Esophagus squamous epithelium (tissue), 5 donors: Measurements from ENCODE around the gene NSD2. TPM values are rescaled to one million over a fixed set of nuclear protein-coding genes. Genes with fewer than 3 reads are reported as not detected.

Experiments
- DNase-seq: peaks from one replicate; lab custom pipeline; 2025; lab: John Stamatoyannopoulos, UW
- H3K27ac ChIP-seq, 4 donors: fragments of 200-600 bp; sonication (generic); one replicate each; pipeline ENCODE4 v1.5.1; 2016 to 2019; ENCODE audit warnings: mild to moderate bottlenecking in 1 of 4
- H3K27me3 ChIP-seq, 4 donors: fragments of 200-600 bp; sonication (generic); 1 replicate in 3 of 4; 2 replicates in 1 of 4; pipeline versions ENCODE4 v1.5.1 to v1.6.0; 2017 to 2021; ENCODE audit warnings: antibody characterized with exemption in 1 of 4
- H3K36me3 ChIP-seq, 3 donors: fragments of 200-600 bp; sonication (generic); one replicate each; pipeline ENCODE4 v1.5.1; 2016 to 2019
- H3K4me1 ChIP-seq, 3 donors: fragments of 200-600 bp; sonication (generic); one replicate each; pipeline ENCODE4 v1.5.1; 2017 to 2019
- H3K4me3 ChIP-seq, 4 donors: fragments of 200-600 bp; sonication (generic); 1 replicate in 3 of 4; 2 replicates in 1 of 4; pipeline ENCODE4 v1.5.1; 2016 to 2019; ENCODE audit warnings: mild to moderate bottlenecking in 2 of 4, moderate library complexity in 1 of 4
- H3K9me3 ChIP-seq, 3 donors: fragments of 200-600 bp; sonication (generic); one replicate each; pipeline ENCODE4 v1.5.1; 2016 to 2019
- POLR2A ChIP-seq, 4 donors: fragments of 450-650 bp; IDR thresholded peaks; one replicate each; pipeline ENCODE4 v1.6.1; 2017; ENCODE audit warnings: antibody characterized with exemption in 4 of 4, mild to moderate bottlenecking in 4 of 4, moderate library complexity in 3 of 4
- WGBS, 2 donors: methylation state at CpG; one replicate each; pipeline ENCODE4 v1.1.5; 2018; 5-methylcytosine and 5-hydroxymethylcytosine counted together
- intact Hi-C: fragments of 100-400 bp; cut with DNase I; formaldehyde crosslinking; loops from one replicate; pipeline ENCODE4 v1.15.0; 2022
- total RNA-seq, 4 donors: library from RNA; depleted of rRNA; stranded (reverse); fragments of >200 nt; gene quantifications; one replicate each; pipeline ENCODE4 v1.1.0, GENCODE V29; 2016
- TF ChIP-seq, protein P1 (sequence below), 6 experiments: fragments of 450-650 bp in 4 of 6; fragments of 200-600 bp in 2 of 6; sonication (generic) in 2 of 6; IDR thresholded peaks; one replicate each; pipeline ENCODE4 v1.5.1; 2016 to 2019; ENCODE audit warnings: antibody characterized with exemption in 6 of 6, mild to moderate bottlenecking in 4 of 6, moderate library complexity in 4 of 6
- donor health status: DM: yes; HTN: yes; CAD: no.

The NSD2 gene
- total RNA-seq, 4 donors from 2014 or later = 31.9 to 36.4 (median 34.5) TPM

DNA sequence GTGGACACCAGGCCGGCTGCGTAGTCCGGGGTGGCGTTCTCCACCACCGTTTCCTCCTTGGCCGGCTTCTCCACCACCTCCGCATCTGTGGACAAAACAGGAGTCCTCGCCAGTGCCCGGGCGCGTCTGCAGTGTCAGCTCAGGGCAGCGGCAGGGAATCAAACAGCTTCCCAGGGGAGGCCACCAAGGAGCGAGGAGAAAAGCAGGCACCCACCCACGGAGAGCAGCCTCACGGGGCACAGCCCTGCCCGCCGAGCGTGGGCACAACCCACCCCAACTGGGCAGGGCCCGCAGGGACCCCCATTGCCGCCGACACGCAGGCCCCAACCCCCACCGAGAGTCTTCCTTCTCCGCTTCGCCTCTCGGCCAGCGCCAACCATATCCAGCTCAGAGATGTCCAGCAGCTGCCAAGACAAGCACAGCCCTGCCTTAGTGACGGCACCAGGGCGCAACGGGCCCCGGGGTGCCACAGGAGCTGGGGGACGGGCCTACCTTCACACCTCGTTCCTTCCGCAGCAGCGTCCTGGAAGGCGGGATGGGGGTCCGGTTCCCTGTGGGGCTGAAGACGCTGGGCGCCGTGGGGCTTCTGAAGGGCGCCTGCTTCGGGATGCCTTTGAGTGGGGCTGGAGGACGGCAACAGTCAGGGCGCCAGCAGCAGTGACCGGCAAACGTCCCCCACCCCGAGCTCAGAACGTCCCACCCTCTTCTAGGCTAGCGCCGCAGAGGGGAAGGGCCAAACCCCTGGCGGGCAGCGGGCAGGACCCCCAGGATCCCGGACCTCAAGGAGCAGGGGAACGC lies 114.8 kb downstream of the NSD2 start:
- no peak overlapping the region for H3K4me3 ChIP-seq
- TF ChIP-seq, protein P1, sequence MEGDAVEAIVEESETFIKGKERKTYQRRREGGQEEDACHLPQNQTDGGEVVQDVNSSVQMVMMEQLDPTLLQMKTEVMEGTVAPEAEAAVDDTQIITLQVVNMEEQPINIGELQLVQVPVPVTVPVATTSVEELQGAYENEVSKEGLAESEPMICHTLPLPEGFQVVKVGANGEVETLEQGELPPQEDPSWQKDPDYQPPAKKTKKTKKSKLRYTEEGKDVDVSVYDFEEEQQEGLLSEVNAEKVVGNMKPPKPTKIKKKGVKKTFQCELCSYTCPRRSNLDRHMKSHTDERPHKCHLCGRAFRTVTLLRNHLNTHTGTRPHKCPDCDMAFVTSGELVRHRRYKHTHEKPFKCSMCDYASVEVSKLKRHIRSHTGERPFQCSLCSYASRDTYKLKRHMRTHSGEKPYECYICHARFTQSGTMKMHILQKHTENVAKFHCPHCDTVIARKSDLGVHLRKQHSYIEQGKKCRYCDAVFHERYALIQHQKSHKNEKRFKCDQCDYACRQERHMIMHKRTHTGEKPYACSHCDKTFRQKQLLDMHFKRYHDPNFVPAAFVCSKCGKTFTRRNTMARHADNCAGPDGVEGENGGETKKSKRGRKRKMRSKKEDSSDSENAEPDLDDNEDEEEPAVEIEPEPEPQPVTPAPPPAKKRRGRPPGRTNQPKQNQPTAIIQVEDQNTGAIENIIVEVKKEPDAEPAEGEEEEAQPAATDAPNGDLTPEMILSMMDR (IDR thresholded peaks at IDR 0.05) = no peak
- no peak for TF ChIP-seq POLR2A (IDR thresholded peaks at IDR 0.05)
- H3K4me1 ChIP-seq = peaks cover 3 to 25% (median 3%) of the 10 kb centered on the region in 3 donors
- no peaks in the 10 kb centered on the region for H3K9me3 ChIP-seq
- DNase-seq = no peak
- WGBS, 2 donors = 92 to 95% methylated on average over 7 to 8 of the region's 54 CpGs
- H3K27me3 ChIP-seq = no peaks in the 10 kb centered on the region
- intact Hi-C loops = no loop called here
- H3K27ac ChIP-seq = no peak overlapping the region
- H3K36me3 ChIP-seq = peaks cover 61 to 100% (median 70%) of the 10 kb centered on the region in 3 donors

DNA sequence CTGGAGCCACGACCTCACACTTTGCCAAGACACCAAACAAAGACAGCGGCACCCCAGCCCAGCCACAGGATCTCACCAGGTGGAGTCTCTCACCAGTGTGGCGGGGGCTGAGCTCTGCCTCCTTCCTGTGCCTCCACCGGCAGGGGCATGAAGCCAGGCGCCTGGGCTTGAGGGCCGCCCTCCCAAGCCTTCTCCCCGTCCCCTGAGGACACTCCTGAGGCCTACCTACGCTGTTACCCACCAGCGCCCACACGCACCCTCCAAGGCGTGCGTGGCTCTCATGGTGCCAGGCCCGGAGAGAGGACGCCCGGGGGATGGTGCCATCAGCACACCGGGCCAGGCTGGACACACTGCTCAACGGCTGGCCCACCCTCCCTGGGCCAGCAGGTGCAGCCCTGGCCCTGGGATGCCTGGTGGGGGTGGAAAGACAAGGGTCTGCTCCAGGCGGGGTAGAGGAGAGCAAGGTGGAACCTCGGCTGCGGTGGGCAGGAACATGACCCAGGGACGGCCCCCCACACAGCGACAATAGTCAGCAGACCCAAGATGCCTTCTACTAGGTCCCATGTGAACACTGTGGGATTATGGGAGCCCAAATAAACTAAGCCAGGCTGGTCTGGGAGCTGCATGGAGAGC lies 115.5 kb downstream of the NSD2 start:
- WGBS, 2 donors = 85 to 94% methylated on average over 3 to 9 of the region's 22 CpGs
- Histone ChIP-seq H3K36me3 (peaks cover 61 to 100% (median 70%) of the 10 kb centered on the region in 3 donors), H3K4me1 (peaks cover 3 to 20% (median 3%) of the 10 kb centered on the region in 3 donors), H3K27me3 (no peaks in the 10 kb centered on the region), H3K9me3 (no peaks in the 10 kb centered on the region), H3K4me3 (no peak overlapping the region), H3K27ac (no peak overlapping the region)
- no peak for DNase-seq
- TF ChIP-seq, protein P1 (IDR thresholded peaks at IDR 0.05) = no peak
- TF ChIP-seq POLR2A (IDR thresholded peaks at IDR 0.05) = no peak
- intact Hi-C loops = no loop called here

DNA sequence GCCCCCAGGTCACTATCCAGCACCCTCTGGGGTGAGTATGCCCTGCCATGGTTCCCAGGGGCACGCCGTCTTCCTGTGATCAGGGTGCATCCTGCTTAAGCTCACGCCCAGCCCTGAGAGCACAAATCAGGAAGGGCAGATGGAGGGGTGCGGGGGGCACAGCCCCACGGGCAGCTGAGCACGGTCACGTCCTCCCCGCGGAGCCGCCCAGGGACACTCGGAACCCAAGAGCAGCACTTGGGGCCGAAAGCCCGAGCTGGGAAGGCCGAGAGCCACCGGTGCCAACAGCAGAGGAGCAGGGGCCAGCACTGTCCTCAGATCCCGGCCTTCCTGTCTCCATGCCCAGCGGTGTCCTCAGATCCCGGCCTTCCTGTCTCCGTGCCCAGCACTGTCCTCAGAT lies 116.1 kb downstream of the NSD2 start:
- no peaks in the 10 kb centered on the region for H3K27me3 ChIP-seq
- intact Hi-C loops = no loop called here
- DNase-seq = no peak
- H3K27ac ChIP-seq = no peak overlapping the region
- WGBS, 2 donors = 88% methylated on average over 13 of the region's 19 CpGs; no CpG with 5 or more reads in 1 of the 2 donors
- TF ChIP-seq, protein P1 (IDR thresholded peaks at IDR 0.05) = no peak
- no peak for TF ChIP-seq POLR2A (IDR thresholded peaks at IDR 0.05)
- peaks cover 2 to 20% (median 3%) of the 10 kb centered on the region in 3 donors for H3K4me1 ChIP-seq
- H3K9me3 ChIP-seq = no peaks in the 10 kb centered on the region
- no peak overlapping the region for H3K4me3 ChIP-seq
- H3K36me3 ChIP-seq = peaks cover 61 to 100% (median 70%) of the 10 kb centered on the region in 3 donors

DNA sequence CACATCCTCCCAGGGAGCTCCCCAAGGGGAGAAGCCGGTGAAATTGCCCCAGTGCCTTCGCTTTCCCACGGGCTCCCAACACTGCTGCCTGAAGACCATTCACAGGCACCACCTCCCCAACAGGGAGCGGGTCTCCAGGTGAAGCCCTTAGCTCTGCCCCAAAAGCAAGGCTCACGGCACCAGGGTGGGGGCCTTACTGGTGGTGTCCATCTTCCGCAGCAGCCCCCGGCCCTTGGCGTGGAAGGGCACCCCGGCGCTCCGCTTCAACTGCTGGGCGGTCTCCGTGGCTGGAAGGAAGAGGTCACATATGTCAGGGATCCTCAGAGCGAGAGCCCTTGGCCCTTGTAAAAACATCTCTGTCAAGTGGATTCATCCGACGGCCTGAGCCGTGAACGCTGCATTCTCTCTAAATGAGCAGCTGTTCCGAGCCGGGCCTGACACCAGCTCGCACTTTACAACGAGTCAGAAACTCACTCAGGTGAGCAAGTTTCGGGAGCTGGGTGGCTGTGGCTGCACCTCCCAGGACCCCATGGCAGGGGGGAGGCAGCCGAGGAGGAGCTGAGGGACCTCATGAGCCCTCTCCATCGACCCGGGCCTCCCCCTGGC lies 116.6 kb downstream of the NSD2 start:
- DNase-seq = no peak
- TF ChIP-seq, protein P1 (IDR thresholded peaks at IDR 0.05) = no peak
- TF ChIP-seq POLR2A (IDR thresholded peaks at IDR 0.05) = no peak
- Histone ChIP-seq H3K27me3 (no peaks in the 10 kb centered on the region), H3K4me3 (no peak overlapping the region), H3K4me1 (peaks cover 0 to 21% (median 3%) of the 10 kb centered on the region in 3 donors), H3K27ac (no peak overlapping the region), H3K36me3 (peaks cover 61 to 100% (median 65%) of the 10 kb centered on the region in 3 donors), H3K9me3 (no peaks in the 10 kb centered on the region)
- 84 to 93% methylated on average over 4 to 6 of the region's 26 CpGs for WGBS, 2 donors
- intact Hi-C loops = no loop called here
